ENCODE measurements around the gene NEURL1.

- no peak for TF ChIP-seq CTCF (IDR thresholded peaks at IDR 0.05)
- TF ChIP-seq POLR2A (IDR thresholded peaks at IDR 0.05) = no peak
Measured at GRCh38 chr10:103617602-103618385, 124.3 kb downstream of the NEURL1 start.

Data from Peyer's patch (tissue), 4 donors.